T-helper 22 cell (primary cell): ENCODE measurements around the gene P2RY4.
"Not testable (repeated sequence)": the region's sequence is repeated elsewhere in the genome, so short reads cannot be mapped to it uniquely, and the experiment has no call there.

ENCODE experiments used
- DNase-seq: peaks from one replicate; pipeline ENCODE4 v3.0.0-alpha.2; 2020; ENCODE audit warnings: low read depth

The P2RY4 gene

DNA sequence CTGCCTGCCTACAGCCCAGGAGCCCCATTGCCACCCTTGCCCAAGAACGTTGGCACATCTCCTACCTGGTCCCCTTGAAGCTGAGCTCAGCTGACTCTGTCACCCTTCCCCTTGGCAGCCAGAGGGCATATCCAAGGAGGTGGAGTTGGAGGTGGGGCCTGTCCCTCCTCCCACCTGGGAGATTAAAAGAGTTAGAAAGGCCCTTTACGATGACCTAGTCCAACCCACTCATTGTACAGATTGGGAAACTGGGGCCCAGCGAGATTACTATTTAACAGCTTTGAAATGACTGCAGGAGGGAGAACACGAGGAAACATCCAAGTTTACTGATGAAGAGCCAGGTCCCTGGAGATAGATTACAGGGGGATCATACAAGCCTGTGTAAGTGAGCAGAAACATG is at the start of gene P2RY4:
Gene P2RY4 (minus strand): TSS at position 101 of the 400 bp plus-strand sequence. CDS start 580 bp downstream, outside the sequence.
- no peak for DNase-seq

DNA sequence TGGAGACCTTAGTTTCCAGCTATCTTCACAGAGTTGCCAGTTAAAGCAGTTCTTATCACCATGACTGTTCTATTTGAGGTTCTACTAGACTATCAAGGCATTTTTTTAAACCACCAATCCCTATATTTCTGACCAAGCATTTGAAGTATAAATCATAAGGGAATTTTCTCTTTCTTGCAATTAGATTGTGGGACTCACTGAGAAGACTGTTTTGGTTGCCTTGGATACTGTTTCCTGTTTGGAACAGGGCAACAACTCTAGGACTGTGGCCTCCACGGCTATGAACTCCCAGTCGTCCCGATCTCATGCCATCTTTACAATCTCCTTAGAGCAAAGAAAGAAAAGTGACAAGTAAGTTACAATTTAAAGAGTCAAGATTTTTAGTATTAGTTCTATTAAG is 41.7 kb upstream of the P2RY4 start:
- no peak for DNase-seq

DNA sequence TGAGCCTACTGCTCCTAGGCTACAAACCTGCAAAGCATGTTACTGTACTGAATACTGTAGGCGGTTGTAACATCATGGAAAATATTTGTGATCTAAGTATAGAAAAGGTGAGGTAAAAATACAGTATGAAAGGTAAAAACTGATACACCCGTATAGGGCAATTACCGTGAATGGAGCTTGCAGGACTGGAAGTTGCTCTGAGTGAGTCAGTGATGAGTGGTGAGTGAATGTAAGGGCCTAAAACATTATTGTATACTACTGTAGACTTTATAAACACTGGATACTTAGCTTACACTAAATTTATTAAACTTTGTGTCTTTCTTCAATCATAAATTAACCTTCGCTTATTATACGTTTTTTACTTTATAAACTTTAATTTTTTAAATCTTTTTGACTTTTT is 33.6 kb upstream of the P2RY4 start:
- DNase-seq, result no peak

DNA sequence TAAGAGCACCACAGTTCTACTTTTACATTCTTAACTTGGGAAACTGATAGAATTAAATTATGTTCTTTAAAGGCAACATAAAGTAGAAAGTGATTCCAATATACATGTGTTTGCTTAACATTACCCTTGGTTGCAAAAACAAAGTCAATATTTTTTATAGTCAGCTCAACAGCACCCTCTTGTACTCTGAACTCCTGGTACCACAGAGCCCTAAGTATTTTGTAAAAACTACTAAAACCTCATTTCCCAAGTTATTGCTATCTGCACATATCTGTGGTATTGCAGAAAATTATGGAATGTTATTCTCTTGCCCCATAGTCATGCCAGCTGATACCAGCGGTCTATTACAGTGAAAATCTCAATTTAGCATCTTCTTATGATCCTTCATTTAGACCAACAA is 32.8 kb upstream of the P2RY4 start:
- DNase-seq, result no peak

DNA sequence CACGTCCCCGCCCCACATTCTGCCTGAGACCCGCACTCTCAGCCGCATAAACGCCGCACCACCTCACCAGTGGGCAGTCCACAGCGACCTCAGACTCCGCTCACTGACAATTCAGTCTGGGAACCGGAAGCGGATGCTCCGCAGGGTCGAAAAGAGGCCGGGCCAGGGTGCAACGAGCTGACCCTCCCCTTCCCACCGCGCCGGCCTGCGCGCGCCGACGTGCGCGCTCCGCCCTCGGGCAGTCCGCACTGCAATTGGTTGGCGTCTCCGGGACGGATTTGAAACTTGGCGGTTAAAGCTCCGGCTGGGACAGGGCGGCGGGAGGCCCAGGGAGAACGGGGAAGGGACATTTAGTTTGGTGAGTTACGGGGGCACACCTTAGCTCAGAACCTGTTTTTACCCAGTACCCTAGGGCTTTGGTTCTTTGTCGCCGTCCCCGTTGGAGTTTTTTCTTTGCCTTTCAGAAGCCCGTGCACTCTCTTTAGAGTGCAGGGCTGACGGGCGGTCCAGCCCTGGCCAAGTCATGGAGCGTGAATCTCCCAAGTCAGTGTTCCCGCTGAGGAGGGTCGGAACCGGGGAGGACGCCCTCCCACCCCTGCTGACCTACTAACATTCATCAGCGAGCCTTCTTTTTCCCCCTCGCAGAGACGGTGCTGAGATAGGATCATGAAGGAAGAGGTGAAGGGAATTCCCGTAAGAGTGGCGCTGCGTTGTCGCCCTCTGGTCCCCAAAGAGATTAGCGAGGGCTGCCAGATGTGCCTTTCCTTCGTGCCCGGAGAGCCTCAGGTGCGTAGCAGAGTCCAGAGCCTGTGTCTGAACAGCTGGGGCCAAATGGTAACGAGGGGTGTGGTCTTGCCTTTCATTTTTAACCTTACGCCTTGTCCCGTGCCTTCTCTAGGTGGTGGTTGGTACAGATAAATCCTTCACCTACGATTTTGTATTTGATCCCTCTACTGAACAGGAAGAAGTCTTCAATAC is 30.1 kb upstream of the P2RY4 start, which contains the start of the genes KIF4A and PDZD11:
Gene KIF4A (plus strand): TSS at position 312 of the 978 bp plus-strand sequence. CDS start 355 bp downstream, at position 667.
Gene PDZD11 (minus strand): TSS at position 135 of the 978 bp plus-strand sequence. CDS start 586 bp downstream, outside the sequence.
- peak; percentile 60 for DNase-seq

DNA sequence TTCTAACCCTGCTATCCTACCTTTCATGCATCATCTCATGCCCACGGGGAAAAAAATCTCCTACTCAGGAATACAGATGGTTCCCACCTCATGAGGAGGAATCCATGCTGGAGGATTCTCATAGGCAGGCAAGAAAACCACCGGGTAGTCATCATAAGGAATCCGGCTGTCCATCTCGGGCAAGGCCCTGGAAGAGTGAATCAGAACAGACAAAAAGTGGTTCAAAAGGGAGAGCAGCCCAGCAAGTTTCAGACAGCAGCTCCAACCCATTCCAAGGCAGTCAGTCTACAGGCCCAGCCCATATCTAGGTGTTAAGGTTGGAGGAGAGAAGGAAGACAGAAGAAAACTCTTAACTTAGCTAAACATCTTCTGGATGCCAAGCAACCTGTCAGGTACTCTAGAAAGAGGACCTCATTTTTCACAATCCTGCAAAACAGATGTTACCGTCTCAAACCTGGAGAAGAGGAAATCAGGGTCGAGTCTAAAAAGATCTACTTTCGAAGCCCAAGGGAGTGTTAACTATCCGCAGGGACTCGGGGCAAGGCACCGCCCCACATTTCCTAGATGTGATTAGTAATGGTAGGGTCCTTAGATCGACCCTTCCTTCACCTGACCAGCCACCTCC is 29.3 kb upstream of the P2RY4 start:
- DNase-seq, result no peak

DNA sequence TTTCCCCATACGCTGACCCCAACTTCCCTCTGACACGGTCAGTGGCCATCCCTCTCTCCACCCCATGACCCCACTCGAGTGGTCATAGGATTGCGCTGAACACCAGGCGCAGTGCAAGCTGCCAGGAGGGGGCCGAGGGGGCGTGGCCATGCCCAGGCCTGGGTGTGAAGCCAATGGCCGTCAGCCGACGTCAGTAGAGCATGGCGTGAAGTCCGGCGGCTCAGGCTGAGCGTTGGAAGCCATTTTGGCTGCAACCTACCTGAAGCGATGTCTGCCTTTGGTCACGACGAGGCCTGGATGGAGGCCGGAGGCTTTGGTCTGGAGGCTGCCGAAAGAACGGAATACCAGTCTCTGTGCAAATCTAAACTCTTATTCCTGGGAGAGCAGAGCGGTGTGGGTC is 21.9 kb upstream of the P2RY4 start, which contains the start of gene RAB41:
Gene RAB41 (plus strand): TSS at position 222 of the 400 bp plus-strand sequence. CDS start 46 bp downstream, at position 268.
- no peak for DNase-seq

DNA sequence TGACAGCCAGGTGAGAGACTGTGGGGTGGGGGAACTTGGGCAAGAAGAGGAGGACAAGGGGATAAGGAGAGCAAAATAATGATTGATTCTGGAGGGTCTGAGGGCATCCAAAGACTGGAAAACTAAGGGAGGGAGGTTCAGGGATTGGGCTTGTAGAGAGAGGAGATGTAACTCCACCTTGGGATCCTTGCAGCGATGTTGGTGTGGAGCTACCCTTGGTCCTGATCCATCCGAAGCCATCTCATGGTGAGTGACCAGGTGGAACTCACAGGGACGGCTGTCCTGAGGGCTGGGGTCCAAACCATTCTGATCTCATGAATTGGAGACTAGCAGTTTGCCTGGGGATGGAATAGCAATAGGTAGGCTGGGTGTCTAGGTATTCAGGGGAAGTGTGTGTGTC is 20.6 kb upstream of the P2RY4 start:
- DNase-seq, result no peak

DNA sequence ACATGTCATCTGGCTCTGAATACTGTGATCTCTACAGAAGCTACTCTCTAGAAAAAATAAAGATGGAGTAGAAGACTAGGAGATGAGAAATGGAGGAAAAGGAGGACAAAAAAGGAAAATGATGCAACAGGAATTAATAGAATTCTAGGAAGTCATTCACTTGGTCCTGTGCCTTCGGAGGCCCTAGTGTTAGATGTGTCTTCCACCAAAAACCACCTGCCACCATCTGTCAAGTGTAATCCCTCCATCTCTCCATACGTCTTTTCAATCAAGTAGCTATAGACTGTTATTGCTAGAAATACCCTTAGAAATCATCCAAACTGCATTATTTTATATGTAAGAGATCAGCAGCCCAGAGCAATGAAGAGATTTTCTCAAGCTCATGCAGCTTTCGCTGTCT is 19.1 kb upstream of the P2RY4 start:
- no peak for DNase-seq

DNA sequence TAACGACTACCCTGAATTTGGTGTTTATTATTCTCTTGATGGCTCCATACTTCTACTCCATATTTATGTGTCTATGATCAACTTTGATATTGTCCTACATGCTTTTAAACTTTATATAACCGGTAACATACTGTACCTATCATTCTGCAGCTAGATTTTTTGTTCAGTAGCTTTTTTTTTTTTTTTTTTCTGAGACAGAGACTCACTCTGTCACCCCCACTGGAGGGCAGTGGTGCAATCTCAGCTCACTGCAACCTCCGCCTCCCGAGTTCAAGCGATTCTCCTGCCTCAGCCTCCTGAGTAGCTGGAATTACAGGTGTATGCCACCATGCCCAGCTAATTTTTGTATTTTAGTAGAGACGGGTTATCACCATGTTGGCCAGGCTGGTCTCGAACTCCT is 14.0 kb upstream of the P2RY4 start:
- not testable (repeated sequence) for DNase-seq

DNA sequence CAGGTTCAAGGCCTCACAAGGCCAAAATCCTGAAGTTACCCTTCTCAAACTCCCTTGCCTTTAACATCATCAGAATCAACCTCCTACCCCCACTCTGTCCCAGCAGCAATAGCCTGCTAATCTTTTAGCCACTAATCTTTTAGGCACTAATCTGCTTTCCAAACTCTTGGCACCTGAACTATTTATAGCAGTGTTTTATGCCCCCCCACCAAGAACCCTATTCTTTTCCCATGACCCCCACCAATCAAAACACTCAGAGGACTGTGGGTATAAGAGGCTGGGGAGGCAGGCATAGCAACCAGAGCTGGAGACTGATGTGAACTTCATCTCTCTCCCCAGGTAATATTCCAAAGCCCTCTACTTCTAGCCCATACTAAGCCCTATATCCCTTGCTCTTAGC is 8.0 kb upstream of the P2RY4 start, which contains the start of gene ARR3:
Gene ARR3 (plus strand): TSS at position 301 of the 400 bp plus-strand sequence. CDS start 1,052 bp downstream, outside the sequence.
- no peak for DNase-seq

DNA sequence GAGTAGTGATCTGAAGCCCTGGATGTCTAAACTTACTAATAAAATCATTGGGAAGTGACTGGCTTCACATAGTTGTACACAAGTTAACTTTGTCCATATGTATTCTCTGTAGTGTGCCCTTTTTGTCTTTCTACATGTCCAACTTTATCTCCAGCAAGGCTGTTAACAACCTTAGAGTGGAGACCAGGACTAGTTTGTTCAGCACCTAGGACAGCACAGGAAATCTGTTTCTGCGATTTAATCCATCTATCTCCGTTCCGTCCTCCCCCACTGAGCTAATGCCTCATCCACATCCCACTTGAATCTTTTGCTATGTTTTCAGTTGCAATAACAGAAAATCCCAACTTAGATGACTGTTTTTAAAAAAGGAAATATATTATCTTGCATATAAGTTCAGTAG is 4.8 kb upstream of the P2RY4 start:
- DNase-seq, result no peak

DNA sequence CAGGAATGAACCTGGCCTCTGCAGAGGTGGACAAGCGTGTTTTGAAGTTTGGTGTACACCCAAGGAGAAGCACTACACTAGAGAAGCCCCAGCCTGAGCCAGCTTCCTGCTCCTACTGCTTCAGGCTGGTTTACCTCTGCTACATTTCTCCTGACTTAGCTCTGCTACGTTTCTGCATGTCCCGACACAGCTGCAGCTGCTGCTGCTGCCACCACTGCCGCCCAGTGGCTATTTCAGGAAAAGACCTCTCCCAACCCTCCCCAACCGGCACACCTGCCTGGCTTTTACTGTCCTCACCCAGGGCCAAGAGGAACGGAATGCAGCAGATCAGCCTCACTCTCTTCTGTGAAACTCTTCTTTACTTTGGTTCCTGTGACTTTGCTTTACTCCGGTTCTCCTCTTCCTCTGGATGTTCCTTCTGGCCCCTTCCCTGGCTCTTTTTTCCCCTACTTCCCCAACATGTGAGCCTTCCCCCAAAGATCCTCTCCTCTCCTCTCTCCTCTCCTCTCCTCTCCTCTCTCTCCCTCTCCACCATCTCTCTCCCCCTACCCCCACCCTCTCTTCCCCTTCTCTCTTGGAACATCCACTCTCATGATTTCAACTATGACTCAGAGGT is 3.1 kb upstream of the P2RY4 start:
- DNase-seq, result no peak

DNA sequence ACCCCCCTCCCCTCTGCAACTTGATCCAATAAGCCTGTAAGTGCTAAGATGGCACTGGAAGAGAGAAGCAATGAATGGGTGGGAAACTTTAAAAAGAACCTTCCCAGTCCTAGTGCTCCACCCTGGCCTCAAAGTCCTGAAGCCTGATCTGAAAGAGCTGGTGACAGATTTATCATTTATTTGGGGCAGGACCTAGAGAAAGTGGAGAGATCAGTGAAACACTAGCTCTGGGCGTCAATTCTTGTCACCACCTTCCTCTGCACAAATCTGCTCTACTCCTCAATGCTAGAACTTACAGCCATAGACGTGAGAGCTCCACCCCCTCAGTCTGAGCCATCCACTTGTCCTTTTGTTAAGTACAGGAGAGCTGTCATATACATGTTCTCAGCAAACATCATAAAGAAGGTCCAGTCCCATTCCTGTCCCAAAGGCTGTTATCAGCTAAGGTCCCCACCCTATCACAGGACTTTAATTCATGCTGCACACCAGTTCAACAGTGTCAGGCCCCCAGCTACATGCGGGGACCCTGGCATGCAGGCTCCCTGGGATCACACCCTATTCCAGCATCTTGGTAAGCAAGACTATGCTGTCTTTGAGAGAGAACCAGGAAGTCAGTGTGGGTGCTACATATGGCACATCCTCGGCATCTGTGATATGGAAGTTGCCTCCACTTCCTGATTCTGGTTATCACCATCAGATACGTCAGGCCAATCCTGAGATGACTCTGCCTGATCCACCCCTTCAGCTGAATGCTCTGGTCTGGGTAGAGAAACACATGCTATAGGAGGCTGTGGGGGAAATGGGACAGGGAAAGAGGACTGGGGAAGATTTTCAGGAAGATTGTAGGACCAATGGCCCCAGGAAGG is 2.3 kb downstream of the P2RY4 start:
- DNase-seq, result no peak

DNA sequence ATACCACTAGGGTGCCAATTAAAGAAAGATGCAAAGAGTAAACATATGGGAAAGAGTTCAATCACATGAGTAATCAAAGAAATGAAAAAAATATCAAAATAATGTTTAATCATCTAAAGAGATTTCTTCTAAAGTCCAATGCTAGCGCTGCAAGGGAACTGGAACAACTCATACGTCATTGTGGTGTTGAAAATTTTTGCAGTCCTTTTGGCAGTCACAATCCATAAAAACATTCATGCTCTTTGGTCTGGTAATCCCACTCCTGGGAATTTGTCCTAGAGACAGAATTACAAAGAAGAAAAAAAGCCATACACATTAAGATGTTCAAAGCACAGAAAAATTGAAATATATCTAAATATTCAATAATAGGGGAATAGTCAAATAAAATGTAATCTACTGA is 4.6 kb downstream of the P2RY4 start:
- DNase-seq, result no peak

DNA sequence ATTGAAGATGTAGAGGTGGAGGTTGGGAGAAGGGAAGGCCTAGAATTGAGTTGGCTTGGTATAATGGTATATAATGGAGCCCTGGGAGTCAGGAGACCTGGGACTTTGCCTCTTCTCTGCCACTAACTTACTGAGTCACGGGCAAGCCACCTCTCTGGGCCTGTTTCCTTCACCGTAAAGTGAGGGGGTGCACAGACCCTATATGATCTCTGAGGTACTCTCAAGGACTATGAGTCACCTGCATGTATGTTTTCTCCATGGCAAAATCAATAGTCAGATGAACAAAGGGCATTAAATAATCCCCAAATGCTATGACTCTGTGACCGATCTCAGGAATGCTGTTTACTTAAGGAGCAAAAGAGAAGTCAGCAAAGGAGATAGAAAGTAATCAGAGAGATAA is 5.1 kb downstream of the P2RY4 start:
- no peak for DNase-seq

DNA sequence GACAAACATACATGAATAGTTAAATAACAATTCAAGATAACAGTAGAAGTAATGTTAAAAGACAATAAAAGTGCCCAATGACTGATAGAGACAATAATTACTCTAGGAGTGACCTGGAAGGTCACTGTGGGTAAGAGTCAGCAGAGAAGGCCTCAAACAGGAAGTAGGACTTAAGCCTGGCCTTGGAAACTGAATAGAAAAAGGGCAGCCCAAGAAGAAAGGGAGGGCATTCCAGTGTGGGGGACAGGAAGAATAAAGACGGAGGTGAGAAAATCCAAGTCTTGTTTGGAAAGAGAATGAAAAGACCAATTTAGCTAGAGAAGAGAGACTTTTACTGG is 6.0 kb downstream of the P2RY4 start:
- no peak for DNase-seq

DNA sequence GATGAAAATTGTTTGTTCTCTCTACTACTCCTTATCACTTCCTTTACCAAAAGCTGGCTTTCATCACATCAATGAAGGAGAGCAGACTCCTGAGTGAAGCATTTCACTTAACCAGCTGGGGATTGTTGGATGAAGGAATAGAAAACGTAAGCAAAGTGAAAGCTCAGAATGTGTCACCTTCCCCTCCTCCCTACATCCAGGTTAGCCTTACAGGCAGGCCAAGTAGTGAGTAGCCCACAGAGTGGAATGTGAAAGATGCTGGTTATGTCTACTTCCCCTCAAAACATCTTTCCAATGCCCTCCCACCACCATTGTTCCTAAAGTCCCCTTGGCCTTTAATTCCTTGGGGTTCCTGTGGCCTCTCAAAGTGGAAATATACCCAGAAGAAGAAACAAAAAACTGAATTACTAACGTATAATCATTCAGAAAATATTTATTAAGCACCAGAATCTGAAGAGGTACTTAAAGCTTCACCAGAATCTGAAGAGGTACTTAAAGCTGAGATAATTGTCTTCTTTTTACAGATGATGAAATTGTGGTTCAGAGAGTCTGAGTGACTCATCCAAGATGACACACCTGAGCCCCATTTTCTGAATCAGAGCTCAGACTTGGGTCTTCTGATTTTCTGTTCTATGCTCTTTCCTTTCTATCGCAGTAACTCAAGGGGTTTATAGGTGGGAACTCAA is 6.5 kb downstream of the P2RY4 start:
- no peak for DNase-seq

DNA sequence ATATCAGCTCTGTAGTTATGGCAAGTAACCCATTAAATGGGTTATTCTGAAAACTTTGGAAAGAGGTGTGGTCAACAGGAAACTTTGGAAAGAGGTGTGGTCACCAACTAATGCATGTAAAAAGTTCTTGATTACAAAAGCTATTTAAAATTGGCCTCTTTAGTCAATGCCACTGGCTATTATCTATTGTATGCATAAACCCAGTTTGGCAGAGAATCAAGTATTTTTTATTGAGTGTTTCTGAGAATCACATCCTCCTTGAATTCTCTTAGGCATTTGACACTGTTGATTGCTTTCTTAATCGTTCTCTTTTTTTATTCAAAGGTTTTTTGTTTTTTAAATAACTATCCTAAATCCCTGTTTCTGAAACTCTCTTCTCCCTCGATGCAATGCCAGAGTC is 7.5 kb downstream of the P2RY4 start:
- DNase-seq, result no peak

DNA sequence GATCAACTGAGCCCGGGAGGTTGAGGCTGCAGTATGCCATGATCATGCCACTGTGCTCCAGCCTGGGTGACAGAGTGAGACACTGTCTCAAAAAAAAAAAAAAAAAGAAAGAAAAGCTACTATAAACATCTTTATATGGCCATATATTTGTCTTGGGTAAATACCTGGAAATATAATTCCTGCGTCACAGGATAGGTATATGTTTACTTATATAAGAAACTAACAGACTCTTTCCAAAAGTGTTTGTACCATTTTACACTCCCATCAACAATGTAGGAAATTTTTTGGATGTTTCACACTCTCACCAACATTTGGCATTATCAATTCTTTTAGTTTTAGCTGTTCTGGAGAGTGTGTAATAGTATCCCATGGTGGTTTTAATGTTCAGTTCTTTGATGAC is 12.8 kb downstream of the P2RY4 start:
- no peak for DNase-seq

DNA sequence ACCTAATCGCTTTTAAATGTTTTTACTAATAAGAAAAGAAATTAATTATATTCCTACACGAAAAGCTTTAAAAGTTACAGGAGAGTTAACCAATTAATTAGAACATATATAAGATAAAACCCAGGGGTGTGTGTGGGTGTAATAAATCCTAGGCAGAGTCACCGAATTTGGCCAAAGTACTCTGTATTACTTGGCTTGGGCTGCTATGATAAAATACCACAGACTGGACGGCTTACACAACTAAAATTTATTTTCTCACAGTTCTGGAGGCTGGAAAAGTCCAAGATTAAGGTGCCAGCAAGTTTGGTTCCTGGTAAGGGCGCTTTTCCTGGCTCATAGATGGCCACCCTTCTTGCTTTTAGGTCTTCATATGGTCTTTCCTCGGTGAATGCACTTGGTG is 15.1 kb downstream of the P2RY4 start:
- DNase-seq, result no peak
